ENCODE measurements around the gene MRPS2. TPM values are rescaled to one million over a fixed set of nuclear protein-coding genes. Genes with fewer than 3 reads are reported as not detected.
"Not testable (repeated sequence)": the region's sequence is repeated elsewhere in the genome, so short reads cannot be mapped to it uniquely, and the experiment has no call there.

Gene MRPS2
- total RNA-seq = 10 to 100 TPM; 29.9 to 48.6 TPM

GRCh38 chr9:135500525-135501260 lies at the start of gene MRPS2:
TSS of gene MRPS2 (plus strand) at chr9:135500682. CDS start at chr9:135500711, 29 bp downstream.
- Mint-ChIP-seq H3K4me3 (peak within 1 kb of the TSS; percentile 81), H3K27me3 (no peaks in the 10 kb centered on the region), H3K36me3 (ENCODE audit: low read depth) (peaks cover 39% of the 10 kb centered on the region), H3K27ac (peak within 1 kb of the TSS; percentile 78), H3K9me3 (no peaks in the 10 kb centered on the region), H3K4me1 (no peaks in the 10 kb centered on the region)
- ATAC-seq (replicated peaks) = peak; percentile 96

DNA sequence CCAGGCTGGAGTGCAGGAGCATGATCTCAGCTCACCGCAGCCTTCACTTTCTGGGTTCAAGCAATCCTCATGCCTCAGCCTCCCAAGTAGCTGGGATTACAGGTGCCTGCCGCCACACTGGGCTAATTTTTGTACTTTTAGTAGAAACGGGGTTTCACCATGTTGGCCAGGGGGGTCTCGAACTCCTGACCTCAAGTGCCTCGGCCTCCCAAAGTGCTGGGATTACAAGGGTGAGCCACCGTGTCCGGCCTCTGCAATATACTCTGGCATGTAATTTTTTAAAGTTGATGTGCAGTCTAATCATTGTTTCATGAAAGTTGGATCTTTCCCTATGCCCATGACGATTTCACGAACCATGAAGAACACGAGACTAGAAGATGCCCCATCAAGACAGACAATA lies 49.5 kb upstream of the MRPS2 start:
- Mint-ChIP-seq H3K4me3 (no peak overlapping the region), H3K4me1 (no peaks in the 10 kb centered on the region), H3K27me3 (peaks cover 12% of the 10 kb centered on the region), H3K27ac (no peak overlapping the region), H3K36me3 (ENCODE audit: low read depth) (no peaks in the 10 kb centered on the region), H3K9me3 (no peaks in the 10 kb centered on the region)
- ATAC-seq (replicated peaks) = no peak

GRCh38 chr9:135451909-135452308 lies 48.6 kb upstream of the MRPS2 start:
- H3K27me3 Mint-ChIP-seq = peaks cover 13% of the 10 kb centered on the region
- not testable (repeated sequence) for H3K4me3 Mint-ChIP-seq; ATAC-seq (replicated peaks); H3K4me1 Mint-ChIP-seq; H3K9me3 Mint-ChIP-seq; H3K36me3 Mint-ChIP-seq (ENCODE audit: low read depth); H3K27ac Mint-ChIP-seq

DNA sequence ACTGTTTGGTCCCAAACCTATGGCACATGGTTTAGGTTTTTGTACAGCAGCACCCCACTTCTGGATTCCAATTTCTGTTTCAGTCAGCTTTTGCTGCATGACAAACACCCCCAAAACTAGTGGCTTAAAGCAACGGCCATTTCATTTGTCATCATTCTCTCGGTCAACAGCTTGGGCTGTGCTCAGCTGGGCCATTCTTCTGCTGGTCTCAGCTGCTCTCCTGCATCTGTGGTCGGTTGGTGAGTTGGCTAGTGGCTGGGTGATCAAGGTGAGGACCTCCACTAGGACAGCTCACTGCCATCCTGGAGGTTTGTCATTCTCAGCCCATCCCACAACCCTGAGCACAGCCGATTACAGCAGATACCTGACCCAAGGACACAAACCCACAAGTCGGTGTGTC lies 45.7 kb upstream of the MRPS2 start:
- peaks cover 17% of the 10 kb centered on the region for H3K27me3 Mint-ChIP-seq
- no peak overlapping the region for H3K27ac Mint-ChIP-seq
- no peaks in the 10 kb centered on the region for H3K4me1 Mint-ChIP-seq
- H3K36me3 Mint-ChIP-seq (ENCODE audit: low read depth) = no peaks in the 10 kb centered on the region
- no peaks in the 10 kb centered on the region for H3K9me3 Mint-ChIP-seq
- H3K4me3 Mint-ChIP-seq = no peak overlapping the region
- no peak for ATAC-seq (replicated peaks)

DNA sequence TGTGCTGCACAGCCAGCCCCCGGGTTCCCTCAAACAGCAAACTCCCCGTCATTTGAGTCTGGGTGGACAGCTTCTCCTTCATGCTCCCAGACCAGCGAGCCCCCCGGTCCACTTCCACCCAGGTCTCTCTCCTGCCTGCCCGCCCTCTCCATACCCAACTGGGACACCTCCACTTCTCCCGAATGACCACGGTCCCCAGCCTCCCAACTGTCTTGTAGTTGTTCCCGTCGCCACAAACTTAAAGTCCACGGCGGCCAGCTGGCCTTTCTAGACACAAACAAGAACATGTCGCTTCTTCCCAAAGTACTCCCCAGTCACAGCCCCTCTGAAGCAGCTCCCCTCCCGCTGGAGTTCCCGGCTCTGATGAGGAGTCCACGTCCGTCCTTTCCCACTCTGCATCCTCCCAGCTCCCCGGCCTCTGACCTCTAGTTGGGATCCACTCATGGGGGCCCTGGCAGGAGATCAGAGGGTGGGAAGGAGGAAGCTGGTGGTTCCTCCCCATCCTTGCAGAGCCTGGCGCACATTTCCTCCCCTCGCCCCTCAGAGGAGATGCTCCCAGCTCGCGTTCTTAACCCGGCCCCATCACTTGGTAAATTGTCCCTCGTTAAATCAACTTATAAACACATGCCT lies 45.0 kb upstream of the MRPS2 start:
- Mint-ChIP-seq H3K4me1 (no peaks in the 10 kb centered on the region), H3K36me3 (ENCODE audit: low read depth) (no peaks in the 10 kb centered on the region), H3K4me3 (no peak overlapping the region), H3K9me3 (no peaks in the 10 kb centered on the region), H3K27me3 (peaks cover 21% of the 10 kb centered on the region), H3K27ac (no peak overlapping the region)
- ATAC-seq (replicated peaks) = no peak

DNA sequence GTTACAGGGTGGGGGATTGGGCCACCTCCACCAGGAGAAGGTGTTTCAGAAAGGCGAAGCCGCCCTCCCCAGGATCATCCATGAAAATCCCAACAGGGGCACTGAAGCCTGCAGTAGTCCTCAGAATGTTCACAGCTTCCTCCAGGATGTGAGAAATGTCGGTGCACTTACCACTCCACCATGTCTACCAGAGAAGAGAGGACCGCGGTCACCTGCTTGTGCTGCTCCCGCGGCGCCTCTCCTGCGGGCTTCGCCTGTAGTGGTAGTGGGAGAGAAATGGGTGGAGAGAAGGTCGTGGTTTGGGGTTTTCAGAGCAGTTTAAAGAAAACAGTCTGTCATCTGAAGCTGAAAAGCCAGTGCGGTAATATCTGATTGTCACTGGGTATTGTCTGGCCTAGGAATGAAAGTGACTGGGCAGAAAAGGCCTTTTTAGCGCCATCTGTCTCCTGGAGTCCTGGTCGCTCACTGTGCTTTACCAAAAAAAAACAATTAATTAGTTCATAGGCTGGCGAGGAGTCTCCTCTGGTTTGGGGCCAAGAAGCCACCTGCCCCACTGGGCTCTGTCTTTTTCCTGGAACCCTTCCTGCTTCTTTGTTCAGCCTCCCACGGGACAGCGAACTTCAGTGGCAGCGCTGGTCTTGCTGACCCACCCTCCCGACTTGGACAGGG lies 43.9 kb upstream of the MRPS2 start:
- ATAC-seq (replicated peaks) = no peak
- H3K4me3 Mint-ChIP-seq = no peak overlapping the region
- no peaks in the 10 kb centered on the region for H3K4me1 Mint-ChIP-seq
- no peaks in the 10 kb centered on the region for H3K36me3 Mint-ChIP-seq (ENCODE audit: low read depth)
- peaks cover 29% of the 10 kb centered on the region for H3K27me3 Mint-ChIP-seq
- no peak overlapping the region for H3K27ac Mint-ChIP-seq
- H3K9me3 Mint-ChIP-seq = no peaks in the 10 kb centered on the region

DNA sequence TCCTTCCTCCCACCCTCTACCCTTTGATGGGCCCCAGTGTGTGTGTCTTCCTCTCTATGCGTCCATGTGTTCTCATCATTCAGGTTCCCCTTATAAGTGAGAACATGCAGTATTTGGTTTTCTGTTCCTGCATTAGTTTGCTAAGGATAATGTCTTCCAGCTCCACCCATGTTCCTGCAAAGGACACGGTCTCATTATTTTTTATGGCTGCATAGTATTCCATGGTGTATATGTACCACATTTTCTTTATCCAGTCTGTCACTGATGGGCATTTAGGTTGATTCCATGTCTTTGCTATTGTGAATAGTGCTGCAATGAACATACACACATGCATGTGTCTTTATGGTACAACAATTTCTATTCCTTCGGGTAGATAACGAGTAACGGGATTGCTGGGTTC lies 42.0 kb upstream of the MRPS2 start:
- not testable (repeated sequence) for H3K9me3 Mint-ChIP-seq; H3K4me3 Mint-ChIP-seq; H3K4me1 Mint-ChIP-seq; H3K27ac Mint-ChIP-seq; H3K36me3 Mint-ChIP-seq (ENCODE audit: low read depth); ATAC-seq (replicated peaks)
- H3K27me3 Mint-ChIP-seq = peaks cover 26% of the 10 kb centered on the region

DNA sequence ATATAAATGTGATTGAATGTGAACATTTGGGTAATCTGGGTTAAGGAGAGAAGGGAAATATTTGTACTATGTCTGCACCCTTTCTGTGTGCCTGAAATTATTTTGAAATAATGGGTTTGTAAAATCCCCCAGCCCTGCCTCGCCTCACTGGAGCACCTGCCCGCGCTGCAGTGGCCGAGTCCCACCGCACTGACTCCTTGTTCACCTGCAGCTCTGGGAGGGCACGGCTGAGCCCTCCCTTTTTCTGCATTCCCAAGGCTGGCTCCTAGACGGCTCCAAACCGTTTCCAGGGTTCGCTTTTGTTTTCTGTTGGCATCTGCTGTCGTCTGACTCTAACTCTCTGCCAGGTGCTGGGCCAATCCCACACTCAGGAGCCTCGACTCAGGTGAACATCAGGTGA lies 38.5 kb upstream of the MRPS2 start:
- no peak for ATAC-seq (replicated peaks)
- H3K4me1 Mint-ChIP-seq = no peaks in the 10 kb centered on the region
- no peak overlapping the region for H3K4me3 Mint-ChIP-seq
- peaks cover 20% of the 10 kb centered on the region for H3K27me3 Mint-ChIP-seq
- no peaks in the 10 kb centered on the region for H3K36me3 Mint-ChIP-seq (ENCODE audit: low read depth)
- H3K9me3 Mint-ChIP-seq = no peaks in the 10 kb centered on the region
- H3K27ac Mint-ChIP-seq = no peak overlapping the region

DNA sequence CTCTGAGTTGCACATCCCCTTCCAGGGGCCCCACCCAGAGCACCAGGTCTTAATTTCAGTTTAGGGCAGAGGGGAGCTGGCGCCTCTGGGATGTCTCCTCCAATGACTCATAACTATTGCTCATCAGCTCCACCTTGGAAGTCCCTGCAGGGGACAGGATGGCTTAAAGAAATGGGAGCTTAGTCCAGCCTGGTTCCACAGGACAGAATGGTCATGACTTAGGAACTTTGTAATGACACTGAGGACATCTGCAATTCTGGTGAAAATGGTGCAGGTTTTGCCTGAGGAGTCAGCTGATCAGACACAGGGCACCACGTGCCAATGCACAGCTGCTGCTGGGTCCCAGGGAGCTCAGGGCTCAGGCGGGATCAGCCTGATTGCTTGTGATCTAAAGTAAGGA lies 37.3 kb upstream of the MRPS2 start:
- Mint-ChIP-seq H3K27me3 (peaks cover 20% of the 10 kb centered on the region), H3K4me1 (peaks cover 3% of the 10 kb centered on the region), H3K36me3 (ENCODE audit: low read depth) (no peaks in the 10 kb centered on the region), H3K27ac (no peak overlapping the region), H3K4me3 (no peak overlapping the region), H3K9me3 (no peaks in the 10 kb centered on the region)
- ATAC-seq (replicated peaks) = no peak

GRCh38 chr9:135464181-135464580 lies 36.3 kb upstream of the MRPS2 start:
- H3K4me1 Mint-ChIP-seq = peaks cover 13% of the 10 kb centered on the region
- H3K36me3 Mint-ChIP-seq (ENCODE audit: low read depth) = no peaks in the 10 kb centered on the region
- peaks cover 16% of the 10 kb centered on the region for H3K27me3 Mint-ChIP-seq
- no peak overlapping the region for H3K27ac Mint-ChIP-seq
- H3K9me3 Mint-ChIP-seq = no peaks in the 10 kb centered on the region
- no peak overlapping the region for H3K4me3 Mint-ChIP-seq
- ATAC-seq (replicated peaks) = no peak

GRCh38 chr9:135468854-135469521 lies 31.5 kb upstream of the MRPS2 start:
- Mint-ChIP-seq H3K36me3 (ENCODE audit: low read depth) (no peaks in the 10 kb centered on the region), H3K27ac (peak overlapping the region; percentile 20), H3K4me3 (peak overlapping the region; percentile 74), H3K4me1 (peaks cover 21% of the 10 kb centered on the region), H3K27me3 (peaks cover 5% of the 10 kb centered on the region), H3K9me3 (no peaks in the 10 kb centered on the region)
- ATAC-seq (replicated peaks) = peak; percentile 99

DNA sequence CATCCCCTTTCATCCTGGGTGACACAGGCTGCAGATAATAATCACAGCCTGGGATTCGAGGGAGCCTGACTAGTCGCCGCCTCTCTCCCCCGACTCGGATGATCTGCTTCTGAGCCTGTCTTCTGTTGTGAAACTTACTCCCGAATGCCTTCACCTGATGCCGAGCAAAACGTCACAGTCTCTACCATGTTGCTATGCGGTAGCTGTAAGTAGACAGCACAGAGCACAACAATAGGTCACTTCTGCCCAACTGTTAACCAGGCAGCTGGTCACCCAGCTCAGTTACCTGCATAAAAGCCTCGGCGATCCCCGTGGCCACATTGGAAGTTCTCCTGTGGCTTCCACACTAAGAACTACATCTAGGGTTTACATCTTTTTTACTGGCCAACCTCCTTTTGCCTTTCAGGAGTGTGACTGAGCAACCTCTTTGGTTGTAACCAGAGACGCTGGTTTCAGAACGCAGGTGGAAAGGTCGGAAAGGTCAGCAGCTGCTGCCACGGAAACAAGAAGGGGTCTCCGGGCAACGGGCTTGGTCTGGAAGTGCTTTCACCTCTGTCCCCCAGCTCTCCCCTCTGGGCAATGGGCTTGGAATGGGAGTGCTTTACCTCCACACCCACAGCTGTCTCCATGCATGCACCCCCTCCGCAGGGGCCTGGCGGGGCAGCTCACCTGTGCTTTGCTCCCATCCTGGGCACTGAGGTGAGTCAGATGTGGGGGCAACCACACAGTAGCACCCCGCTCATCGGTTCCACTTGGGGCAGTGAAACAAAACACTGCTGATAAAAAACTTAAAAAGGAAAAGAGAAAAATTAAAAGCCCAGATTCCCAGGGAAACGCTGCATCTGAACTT lies 28.5 kb upstream of the MRPS2 start:
- H3K4me3 Mint-ChIP-seq = no peak overlapping the region
- ATAC-seq (replicated peaks) = no peak
- no peaks in the 10 kb centered on the region for H3K27me3 Mint-ChIP-seq
- H3K36me3 Mint-ChIP-seq (ENCODE audit: low read depth) = no peaks in the 10 kb centered on the region
- no peaks in the 10 kb centered on the region for H3K9me3 Mint-ChIP-seq
- H3K27ac Mint-ChIP-seq = no peak overlapping the region
- peaks cover 21% of the 10 kb centered on the region for H3K4me1 Mint-ChIP-seq

GRCh38 chr9:135473972-135474543 lies 26.4 kb upstream of the MRPS2 start:
- no peaks in the 10 kb centered on the region for H3K9me3 Mint-ChIP-seq
- peaks cover 6% of the 10 kb centered on the region for H3K27me3 Mint-ChIP-seq
- no peak overlapping the region for H3K27ac Mint-ChIP-seq
- ATAC-seq (replicated peaks) = no peak
- no peak overlapping the region for H3K4me3 Mint-ChIP-seq
- H3K4me1 Mint-ChIP-seq = peaks cover 9% of the 10 kb centered on the region
- peaks cover 4% of the 10 kb centered on the region for H3K36me3 Mint-ChIP-seq (ENCODE audit: low read depth)

- H3K27ac Mint-ChIP-seq = no peak overlapping the region
- H3K4me3 Mint-ChIP-seq = no peak overlapping the region
- H3K27me3 Mint-ChIP-seq = peaks cover 6% of the 10 kb centered on the region
- H3K4me1 Mint-ChIP-seq = peaks cover 7% of the 10 kb centered on the region
- H3K36me3 Mint-ChIP-seq (ENCODE audit: low read depth) = peaks cover 4% of the 10 kb centered on the region
- ATAC-seq (replicated peaks) = peak; percentile 67
- H3K9me3 Mint-ChIP-seq = no peaks in the 10 kb centered on the region
Observed at GRCh38 chr9:135474915-135475314, 25.6 kb upstream of the MRPS2 start.

Data from activated T-helper 17 cell treated with anti-CD3 and anti-CD28 coated beads, Interleukin-2, amount 50 U/mL, for 72 hours (primary cell).